CD4-positive, alpha-beta T cell treated with Interleukin-15 for 4 hours (primary cell): ENCODE data around the gene SINHCAF.
"Not testable (repeated sequence)": the region's sequence is repeated elsewhere in the genome, so short reads cannot be mapped to it uniquely, and the experiment has no call there.

ENCODE experiments used
- DNase-seq: peaks from one replicate; pipeline ENCODE4 v3.0.0-alpha.2; 2020; ENCODE audit warnings: low spot score

Gene SINHCAF

GRCh38 chr12:31308116-31308515 lies 17.8 kb downstream of the SINHCAF start:
- no peak for DNase-seq

DNA sequence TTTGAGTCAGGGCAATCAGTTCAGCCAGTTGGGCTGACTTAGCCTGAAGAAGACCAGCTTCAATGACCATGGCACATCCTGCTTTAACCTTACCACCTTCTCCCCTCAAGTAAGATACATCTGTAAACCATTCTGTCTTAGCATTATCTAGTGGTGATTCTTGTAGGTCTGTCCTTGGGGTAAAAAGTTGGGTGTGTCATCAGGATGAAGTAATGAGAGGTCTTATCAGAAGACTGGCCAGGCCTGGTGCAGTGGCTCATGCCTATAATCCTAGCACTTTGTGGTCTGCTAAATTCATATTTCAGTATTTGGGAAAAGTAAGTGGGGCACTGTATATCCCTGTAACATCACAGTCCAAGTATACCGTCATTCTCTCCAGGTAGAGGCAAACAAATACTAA lies 19.1 kb downstream of the SINHCAF start:
- no peak for DNase-seq

- no peak for DNase-seq
These were observed 22.5 kb downstream of the SINHCAF start for GRCh38 chr12:31303466-31303865.

GRCh38 chr12:31301311-31301710 lies 24.6 kb downstream of the SINHCAF start:
- DNase-seq, result no peak

- no peak for DNase-seq
These were observed 25.2 kb downstream of the SINHCAF start for GRCh38 chr12:31300783-31301182.

GRCh38 chr12:31300341-31300740 lies 25.6 kb downstream of the SINHCAF start:
- no peak for DNase-seq

GRCh38 chr12:31298922-31299321 lies 27.0 kb downstream of the SINHCAF start:
- DNase-seq, result no peak

GRCh38 chr12:31298515-31298910 lies 27.4 kb downstream of the SINHCAF start:
- no peak for DNase-seq

DNA sequence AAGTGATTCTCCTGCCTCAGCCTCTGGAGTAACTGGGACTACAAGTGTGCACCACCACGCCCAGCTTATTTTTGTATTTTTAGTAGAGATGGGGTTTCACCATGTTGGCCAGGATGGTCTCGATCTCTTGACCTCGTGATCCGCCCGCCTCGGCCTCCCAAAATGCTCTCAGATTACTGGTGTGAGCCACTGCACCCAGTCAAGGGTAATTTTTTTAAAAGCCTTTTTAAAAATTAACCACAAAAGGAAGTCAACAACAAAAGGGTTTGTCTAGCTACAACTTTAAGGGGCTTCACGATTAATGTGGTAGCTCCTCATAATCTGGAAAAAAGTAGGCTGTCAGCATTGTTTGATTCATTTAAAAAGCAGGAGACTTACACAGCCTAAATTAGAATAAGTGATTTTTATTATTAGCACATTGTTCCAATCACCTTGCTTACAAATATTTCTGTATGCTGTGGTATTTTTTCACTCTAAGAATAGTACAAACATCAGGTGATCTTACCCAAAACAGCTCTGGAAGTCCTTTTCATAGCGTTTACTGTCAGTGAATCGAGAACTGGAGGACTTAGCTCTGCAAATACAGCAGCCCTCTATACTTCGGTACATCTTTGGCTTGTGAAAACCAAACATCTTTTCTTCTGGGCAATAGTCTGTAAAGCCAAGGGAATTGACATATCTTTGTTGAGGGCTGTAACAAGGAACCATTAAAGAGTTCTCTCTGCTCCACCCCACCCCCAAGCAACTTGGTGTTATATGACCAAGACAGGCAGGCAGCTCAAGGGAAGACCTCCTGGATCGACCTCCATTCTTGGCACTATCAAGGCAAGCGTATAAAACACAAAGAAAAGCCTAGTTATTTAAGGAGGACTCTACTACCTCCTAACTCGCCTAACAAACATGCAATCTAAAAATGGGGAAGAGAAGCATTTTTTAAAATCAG lies 28.1 kb downstream of the SINHCAF start:
- DNase-seq, result no peak

GRCh38 chr12:31289441-31289840 lies 36.5 kb downstream of the SINHCAF start:
- DNase-seq, result no peak

- no peak for DNase-seq
These were observed 37.6 kb downstream of the SINHCAF start for GRCh38 chr12:31288381-31288780.

GRCh38 chr12:31280183-31280582 lies 45.8 kb downstream of the SINHCAF start:
- no peak for DNase-seq

GRCh38 chr12:31279390-31279924 lies 46.5 kb downstream of the SINHCAF start:
- DNase-seq, result no peak

DNA sequence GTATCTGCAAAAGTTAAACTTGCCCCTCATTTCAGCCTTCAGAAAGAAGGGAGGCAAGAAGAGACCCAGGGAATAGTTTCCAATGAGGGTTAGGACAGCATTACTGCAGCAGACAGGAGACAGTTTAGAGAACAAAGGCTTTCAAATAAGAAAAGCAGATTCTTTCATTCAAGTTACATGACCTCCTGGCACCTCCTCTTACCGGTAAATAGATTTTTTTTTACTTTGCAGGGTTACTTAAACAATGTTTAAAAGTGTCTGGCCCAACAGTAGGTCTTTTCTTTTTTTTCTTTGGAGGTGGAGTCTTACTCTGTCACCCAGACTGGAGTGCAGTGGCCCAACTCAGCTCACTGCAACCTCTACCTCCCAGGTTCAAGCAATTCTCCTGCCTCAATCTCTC lies 47.1 kb downstream of the SINHCAF start:
- no peak for DNase-seq

GRCh38 chr12:31278424-31278823 lies 47.5 kb downstream of the SINHCAF start:
- DNase-seq, result no peak

DNA sequence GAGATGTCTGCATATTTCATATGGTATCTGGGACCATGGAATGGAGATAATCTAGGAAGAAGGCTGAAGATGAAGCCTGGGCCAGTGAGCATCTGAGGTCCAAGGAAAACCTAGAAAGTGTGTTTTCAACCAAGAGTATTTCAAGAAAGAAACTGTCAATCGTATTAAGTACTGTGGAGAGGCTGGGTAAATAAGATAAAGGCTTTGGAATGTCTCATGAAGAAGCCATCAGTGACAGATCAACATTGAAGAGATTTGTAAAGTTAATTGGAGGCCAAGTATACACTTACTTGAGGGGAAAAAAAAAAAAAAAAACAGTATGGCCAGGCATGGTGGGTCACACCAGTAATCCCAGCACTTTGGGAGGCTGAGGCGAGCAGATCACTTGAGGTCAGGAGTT lies 48.9 kb downstream of the SINHCAF start:
- no peak for DNase-seq

GRCh38 chr12:31275491-31275890 lies 50.5 kb downstream of the SINHCAF start:
- no peak for DNase-seq

- DNase-seq, result no peak
These were observed 51.2 kb downstream of the SINHCAF start for GRCh38 chr12:31274520-31275300.

DNA sequence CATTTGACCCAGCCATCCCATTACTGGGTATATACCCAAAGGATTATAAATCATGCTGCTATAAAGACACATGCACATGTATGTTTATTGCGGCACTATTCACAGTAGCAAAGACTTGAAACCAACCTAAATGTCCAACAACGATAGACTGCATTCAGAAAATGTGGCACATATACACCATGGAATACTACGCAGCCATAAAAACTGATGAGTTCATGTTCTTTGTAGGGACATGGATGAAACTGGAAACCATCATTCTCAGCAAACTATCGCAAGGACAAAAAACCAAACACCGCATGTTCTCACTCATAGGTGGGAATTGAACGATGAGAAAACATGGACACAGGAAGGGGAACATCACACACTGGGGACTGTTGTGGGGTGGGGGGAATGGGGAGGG lies 52.2 kb downstream of the SINHCAF start:
- not testable (repeated sequence) for DNase-seq

DNA sequence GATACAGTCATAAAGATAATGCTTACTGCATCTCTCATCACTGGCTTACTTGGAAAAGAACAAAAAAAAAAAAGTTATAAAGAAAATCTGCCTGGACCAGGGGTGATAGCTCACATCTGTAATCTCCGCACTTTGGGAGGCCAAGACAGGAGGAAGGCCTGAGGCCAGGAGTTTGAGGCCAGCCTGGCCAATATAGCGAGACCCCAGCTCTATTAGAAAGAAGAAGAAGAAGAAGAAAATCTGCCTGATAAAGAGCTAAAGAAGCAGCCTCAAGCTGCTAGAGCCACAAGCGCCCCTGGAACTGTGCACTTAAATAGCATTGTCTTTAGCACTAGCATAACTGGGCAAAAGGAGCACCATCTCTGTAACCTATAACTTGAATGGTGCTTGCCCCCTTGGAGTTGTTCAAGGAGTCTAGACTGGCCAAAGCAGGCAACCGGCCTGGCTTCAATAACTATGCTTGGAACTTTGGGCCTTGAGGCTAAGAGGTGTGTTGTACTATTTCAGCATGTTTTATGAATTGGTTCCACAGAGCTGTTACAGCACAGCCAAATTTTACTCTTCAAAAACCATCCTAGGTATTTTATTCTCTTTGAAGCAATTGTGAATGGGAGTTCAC lies 53.2 kb downstream of the SINHCAF start:
- DNase-seq, result no peak

DNA sequence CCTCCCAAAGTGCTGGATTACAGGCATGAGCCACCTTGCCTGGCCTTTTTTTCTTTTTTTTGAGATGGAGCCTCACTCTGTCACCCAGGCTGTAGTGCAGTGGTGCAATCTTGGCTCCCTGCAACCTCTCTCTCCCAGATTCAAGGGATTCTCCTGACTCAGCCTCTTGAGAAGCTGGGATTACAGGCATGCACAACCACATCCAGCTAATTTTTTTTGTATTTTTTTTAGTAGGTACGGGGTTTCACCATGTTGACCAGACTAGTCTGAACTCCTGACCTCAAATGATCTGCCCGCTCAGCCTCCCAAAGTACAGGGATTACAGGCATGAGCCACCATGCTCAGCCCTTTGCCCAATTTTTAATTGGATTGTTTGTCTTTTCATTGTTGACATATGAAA lies 58.0 kb downstream of the SINHCAF start:
- DNase-seq, result no peak

DNA sequence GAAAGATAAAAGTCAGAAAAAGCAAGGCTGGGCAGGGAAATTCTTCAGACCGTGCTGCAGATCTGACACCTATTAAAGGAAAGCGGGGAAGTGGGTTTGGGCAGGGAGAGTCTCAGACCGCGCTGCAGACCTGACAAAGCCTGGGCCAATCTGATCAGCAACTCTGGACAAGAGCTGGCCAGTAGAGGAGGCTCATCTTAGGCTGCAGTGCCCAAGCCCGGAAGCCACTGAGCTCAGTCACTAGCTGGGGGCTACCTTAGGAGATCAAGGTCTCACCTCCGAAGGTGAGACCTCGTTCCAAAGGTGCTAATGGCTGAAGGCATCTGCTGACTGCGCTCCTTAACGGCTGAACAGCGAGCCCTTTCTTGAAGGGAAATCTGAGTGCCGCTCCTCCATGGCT lies 60.2 kb downstream of the SINHCAF start:
- no peak for DNase-seq
